ENCODE results near the gene ZIC5.

DNA sequence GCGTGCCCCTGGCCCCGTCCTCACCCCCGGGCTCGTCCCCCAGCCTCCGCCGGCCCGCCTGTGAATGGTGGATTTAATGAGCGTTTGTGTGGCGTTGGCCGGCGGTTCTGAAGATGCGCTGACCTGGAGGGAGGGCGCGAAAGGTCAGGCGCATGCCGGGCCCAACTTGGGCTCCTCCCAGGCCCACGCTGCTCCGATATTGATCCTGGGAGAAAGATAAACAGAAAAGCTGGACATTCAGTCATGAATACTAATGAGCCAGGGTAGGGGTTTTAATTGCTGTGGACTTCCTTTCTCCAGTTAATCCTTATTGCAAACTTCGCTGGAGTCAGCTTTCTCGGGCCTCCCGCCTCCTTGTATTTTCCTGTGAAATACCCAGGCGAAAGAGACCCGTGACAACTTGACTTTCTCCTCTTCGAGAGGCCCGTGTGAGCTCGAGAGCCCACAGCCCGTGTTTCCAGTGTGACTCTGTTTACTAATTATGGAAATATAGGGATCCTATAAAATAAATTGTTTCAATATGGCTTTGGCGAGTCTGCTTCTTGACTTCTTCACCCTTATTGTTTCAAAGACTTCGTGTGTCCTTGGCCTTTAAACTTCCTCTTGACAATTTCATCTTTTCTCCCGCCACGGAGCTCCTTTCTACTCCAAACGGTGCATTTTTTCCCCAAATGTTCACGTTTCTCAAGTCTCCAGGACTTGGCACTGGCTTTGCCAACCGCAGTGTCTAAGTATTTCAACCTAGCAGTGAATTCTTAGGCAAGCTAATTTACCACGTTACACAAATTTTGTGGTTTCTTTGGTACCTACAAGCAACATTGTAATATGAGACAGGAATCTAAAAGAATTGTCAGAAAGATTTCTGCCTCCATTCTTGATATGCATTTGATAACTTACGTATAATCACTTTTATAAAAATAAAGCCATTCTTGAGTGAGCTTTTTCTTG, 20.5 kb upstream of the ZIC5 start:
- TF ChIP-seq, protein P1, sequence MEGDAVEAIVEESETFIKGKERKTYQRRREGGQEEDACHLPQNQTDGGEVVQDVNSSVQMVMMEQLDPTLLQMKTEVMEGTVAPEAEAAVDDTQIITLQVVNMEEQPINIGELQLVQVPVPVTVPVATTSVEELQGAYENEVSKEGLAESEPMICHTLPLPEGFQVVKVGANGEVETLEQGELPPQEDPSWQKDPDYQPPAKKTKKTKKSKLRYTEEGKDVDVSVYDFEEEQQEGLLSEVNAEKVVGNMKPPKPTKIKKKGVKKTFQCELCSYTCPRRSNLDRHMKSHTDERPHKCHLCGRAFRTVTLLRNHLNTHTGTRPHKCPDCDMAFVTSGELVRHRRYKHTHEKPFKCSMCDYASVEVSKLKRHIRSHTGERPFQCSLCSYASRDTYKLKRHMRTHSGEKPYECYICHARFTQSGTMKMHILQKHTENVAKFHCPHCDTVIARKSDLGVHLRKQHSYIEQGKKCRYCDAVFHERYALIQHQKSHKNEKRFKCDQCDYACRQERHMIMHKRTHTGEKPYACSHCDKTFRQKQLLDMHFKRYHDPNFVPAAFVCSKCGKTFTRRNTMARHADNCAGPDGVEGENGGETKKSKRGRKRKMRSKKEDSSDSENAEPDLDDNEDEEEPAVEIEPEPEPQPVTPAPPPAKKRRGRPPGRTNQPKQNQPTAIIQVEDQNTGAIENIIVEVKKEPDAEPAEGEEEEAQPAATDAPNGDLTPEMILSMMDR (IDR thresholded peaks at IDR 0.05) = no peak
- no peak for TF ChIP-seq ZFX (IDR thresholded peaks at IDR 0.05; ENCODE audit: borderline replicate concordance)

Measured in 22Rv1 (cell line).